K562 (cell line): ENCODE measurements around the gene ARHGAP28. TPM values are rescaled to one million over a fixed set of nuclear protein-coding genes. Genes with fewer than 3 reads are reported as not detected.

Source experiments
- ATAC-seq: fragments of 200-7000 bp; cut with Tn5 transposase; 3 replicates; pipeline ENCODE4 v1.9.1; 2020; ENCODE audit warnings: moderate library complexity
- BruUV-seq: library from RNA; stranded (reverse); fragments of 400-500 nt; replicated peaks from 2 replicates; lab custom pipeline; 2021; lab: Mats Ljungman, UMichigan
- CTCF ChIA-PET: fragments of 300-600 bp; formaldehyde crosslinking; extraction: SDS; loops from one replicate; lab custom pipeline; 2021; ENCODE audit warnings: low intra/inter-chr PET ratio; lab: Yijun Ruan, JAX
- POLR2A ChIA-PET: fragments of 300-600, 350-650 bp; sonication (Branson Sonifier 250); formaldehyde crosslinking; extraction: SDS; loops from one replicate; lab custom pipeline; 2021; ENCODE audit warnings: antibody characterized with exemption, inconsistent platforms; lab: Yijun Ruan, JAX
- DNase-seq, 4 experiments: peaks; one replicate each; pipeline versions ENCODE4 v3.0.0 to v3.0.0-alpha.2; 2011 to 2018; ENCODE audit warnings: low spot score in 3 of 4, mixed read lengths in 3 of 4; ENCODE audit errors: extremely low read depth in 1 of 4
- FAIRE-seq: peaks from 2 replicates; lab custom pipeline; 2011; peaks lifted over from hg19 to GRCh38; lab: Jason Lieb, UNC
- H2AFZ ChIP-seq: 2 replicates; pipeline ENCODE4 v1.6.0; 2011; ENCODE audit warnings: low read depth, low read length, control low read depth, inconsistent platforms
- H3K27ac ChIP-seq: fragments of 200-600 bp; 3 replicates; pipeline ENCODE4 v1.8.0; 2011; ENCODE audit warnings: low read depth, mild to moderate bottlenecking, control low read depth, inconsistent platforms, low read length, moderate library complexity, mixed read lengths; ENCODE audit errors: extremely low read depth
- H3K27me3 ChIP-seq, 2 experiments: fragments of 300-600 bp in 1 of 2; 2 replicates in 1 of 2; 3 replicates in 1 of 2; pipeline versions ENCODE4 v1.6.0 to v1.8.0; 2011; ENCODE audit warnings: inconsistent platforms in 2 of 2, low read length in 2 of 2, mild to moderate bottlenecking in 1 of 2, mixed read lengths in 1 of 2, moderate library complexity in 1 of 2; ENCODE audit not compliant: control insufficient read depth in 2 of 2, insufficient read depth in 2 of 2
- H3K36me3 ChIP-seq: fragments of 300-600 bp; 3 replicates; pipeline ENCODE4 v1.8.0; 2011; ENCODE audit warnings: mild to moderate bottlenecking, low read length, inconsistent platforms; ENCODE audit not compliant: control insufficient read depth, insufficient read depth
- H3K4me1 ChIP-seq, 2 experiments: fragments of 200-600 bp in 1 of 2; replicated peaks in 1 of 2; 2 replicates in 1 of 2; 3 replicates in 1 of 2; pipeline versions ENCODE4 v1.5.1 to v1.8.0; 2011; ENCODE audit warnings: inconsistent platforms in 2 of 2, low read length in 2 of 2, mild to moderate bottlenecking in 1 of 2, mixed read lengths in 1 of 2, moderate library complexity in 1 of 2; ENCODE audit not compliant: control insufficient read depth in 2 of 2, insufficient read depth in 2 of 2
- H3K4me2 ChIP-seq: 2 replicates; pipeline ENCODE4 v1.6.1; 2011; ENCODE audit warnings: low read length, control low read depth, inconsistent platforms, mixed read lengths; ENCODE audit not compliant: insufficient read depth
- H3K4me3 ChIP-seq: fragments of 200-600 bp; sonication (generic), shearing (Covaris generic); 2 replicates; pipeline ENCODE4 v1.5.1; 2016; ENCODE audit warnings: control low read depth, inconsistent platforms
- H3K79me2 ChIP-seq: fragments of 200-600 bp; 3 replicates; pipeline ENCODE4 v1.8.0; 2011; ENCODE audit warnings: low read length, inconsistent platforms; ENCODE audit not compliant: control insufficient read depth, insufficient read depth
- H3K9ac ChIP-seq, 2 experiments: 2 replicates each; pipeline versions ENCODE4 v1.6.0 to v1.6.1; 2011; ENCODE audit warnings: low read depth in 2 of 2, low read length in 2 of 2, control low read depth in 1 of 2, inconsistent platforms in 1 of 2, mild to moderate bottlenecking in 1 of 2, mixed read lengths in 1 of 2; ENCODE audit not compliant: insufficient read depth in 1 of 2
- H3K9me1 ChIP-seq: one replicate; pipeline ENCODE4 v1.6.0; 2011; ENCODE audit warnings: inconsistent platforms, mild to moderate bottlenecking, low read length, moderate library complexity; ENCODE audit not compliant: control insufficient read depth, insufficient read depth
- H3K9me3 ChIP-seq: replicated peaks from 2 replicates; pipeline ENCODE4 v1.5.1; 2011; ENCODE audit warnings: low read depth, low read length, inconsistent platforms; ENCODE audit not compliant: control insufficient read depth, insufficient read depth
- H4K20me1 ChIP-seq: replicated peaks from 2 replicates; pipeline ENCODE4 v1.6.1; 2011; ENCODE audit warnings: low read length, inconsistent platforms, mixed read lengths; ENCODE audit not compliant: control insufficient read depth, insufficient read depth
- ARID3A ChIP-seq: IDR thresholded peaks from 2 replicates; pipeline ENCODE4 v1.6.1; 2012; ENCODE audit warnings: low read depth, low read length, improper control_type of control experiment, borderline replicate concordance
- CBX2 ChIP-seq: fragments of 200-600 bp; sonication (generic); IDR thresholded peaks from one replicate; pipeline ENCODE4 v1.6.1; 2012; ENCODE audit warnings: mild to moderate bottlenecking, low read length, inconsistent platforms; ENCODE audit not compliant: insufficient read depth, poor library complexity, severe bottlenecking
- CEBPB ChIP-seq: fragments of 450-650 bp; IDR thresholded peaks from 2 replicates; pipeline ENCODE4 v1.6.1; 2016; ENCODE audit warnings: missing genetic modification characterization, missing compliant biosample characterization
- DIDO1 ChIP-seq: fragments of 450-650 bp; IDR thresholded peaks from 2 replicates; pipeline ENCODE4 v1.6.1; 2016; ENCODE audit warnings: low read depth, missing biosample characterization, missing genetic modification characterization
- POLR3G ChIP-seq: IDR thresholded peaks from 2 replicates; pipeline ENCODE4 v1.6.1; 2011; ENCODE audit not compliant: insufficient read length, insufficient replicate concordance; ENCODE audit errors: extremely low read depth
- PPARD ChIP-seq: fragments of 250-450 bp; sonication (Bioruptor Pico); IDR thresholded peaks from 2 replicates; pipeline ENCODE4 v1.8.0; 2022; ENCODE audit warnings: inconsistent platforms, mild to moderate bottlenecking, moderate library complexity
- SP2 ChIP-seq: IDR thresholded peaks from 2 replicates; pipeline ENCODE4 v1.6.1; 2011; ENCODE audit warnings: mild to moderate bottlenecking, low read depth, low read length, moderate library complexity; ENCODE audit not compliant: poor library complexity, severe bottlenecking; ENCODE audit errors: extremely low read depth
- ZBTB40 ChIP-seq, 2 experiments: fragments of 450-650 bp in 1 of 2; sonication (generic) in 1 of 2; formaldehyde crosslinking in 1 of 2; IDR thresholded peaks; 2 replicates each; pipeline versions ENCODE4 v1.7.1 to v1.9.0; 2016 to 2022; ENCODE audit warnings: inconsistent platforms in 1 of 2, mild to moderate bottlenecking in 1 of 2, missing genetic modification reagents in 1 of 2
- ZNF24 ChIP-seq: fragments of 450-650 bp; IDR thresholded peaks from 2 replicates; pipeline ENCODE4 v1.6.1; 2016
- ZNF280B ChIP-seq: fragments of 250-450 bp; sonication (Bioruptor Pico); IDR thresholded peaks from 2 replicates; pipeline ENCODE4 v1.5.1; 2021; ENCODE audit warnings: mild to moderate bottlenecking
- WGBS: fragments of 100-300 bp; shearing (Covaris generic); methylation state at CpG from one replicate; pipeline ENCODE4 v1.1.6; 2016; ENCODE audit warnings: low coverage, mixed read lengths; ENCODE audit not compliant: insufficient coverage; ENCODE audit errors: missing lambda C conversion rate; 5-methylcytosine and 5-hydroxymethylcytosine counted together
- in situ Hi-C: fragments of 300-500 bp; cut with MboI; formaldehyde crosslinking; loops from 4 replicates; pipeline ENCODE4 v1.15.0; 2018; ENCODE audit warnings: inconsistent platforms, mixed read lengths
- intact Hi-C: fragments of 100-400 bp; cut with micrococcal nuclease; formaldehyde crosslinking; loops from 2 replicates; pipeline ENCODE4 v1.14.2; 2022
- polyA plus RNA-seq, 8 experiments: library from polyadenylated mRNA; depleted of rRNA in 4 of 8; stranded (reverse) in 5 of 8; unstranded in 3 of 8; fragments of >200 nt; fragmentation: Nextera tagmentation in 2 of 8; fragmentation: Illumina TruSeq in 1 of 8; extraction: Ambion mirVana in 2 of 8; extraction: Trizol in 1 of 8; gene quantifications; 2 replicates each; pipeline versions ENCODE4 v1.2.1 to v1.2.3, GENCODE V29; 2011 to 2014; ENCODE audit warnings: inconsistent platforms in 1 of 8, missing spikeins in 1 of 8
- total RNA-seq, 7 experiments: library from RNA; depleted of rRNA in 6 of 7; stranded (reverse); fragments of >200 nt in 6 of 7; fragmentation: Illumina TruSeq in 2 of 7; extraction: Trizol in 2 of 7; gene quantifications; 2 replicates each; pipeline versions ENCODE4 v1.2.1 to v1.2.3, GENCODE V29; 2011 to 2021; ENCODE audit warnings: low replicate concordance in 1 of 7

Gene ARHGAP28
- total and polyA plus RNA-seq, 9 of the 15 experiments (the other 6 are each of a cell fraction or from before 2014, with no cell fraction given): 0.93 to 5.9 (median 5.0) TPM

GRCh38 chr18:6917072-6917471, 187.6 kb downstream of the ARHGAP28 start:
- 0% methylated on average over 3 of the region's 3 CpGs for WGBS
- ChIA-PET CTCF (no interaction called here), POLR2A (interaction anchor here (0.5 kb wide), 1 partner anchor 64 kb away, joined by 4 read pairs; no protein-coding TSS in a partner anchor)
- H3K4me1 ChIP-seq: peaks cover 0 to 8% of the 10 kb centered on the region in 2 experiments; a peak in 1 of 5 replicates
- no peak overlapping the region for H2AFZ ChIP-seq
- H3K79me2 ChIP-seq: no peaks in the 10 kb centered on the region
- H3K4me3 ChIP-seq: no peak overlapping the region
- no peaks in the 10 kb centered on the region for H3K36me3 ChIP-seq
- H3K9me1 ChIP-seq: no peaks in the 10 kb centered on the region
- H3K4me2 ChIP-seq: no peak overlapping the region
- FAIRE-seq (no peak), ATAC-seq (no peak), DNase-seq (no peak)
- no peaks in the 10 kb centered on the region for H3K9me3 ChIP-seq
- in situ Hi-C loops: no loop called here
- H3K27me3 ChIP-seq: peaks cover 5 to 8% of the 10 kb centered on the region in 2 experiments; a peak in 2 of 5 replicates
- intact Hi-C loops: no loop called here
- H3K27ac ChIP-seq: no peak overlapping the region
- H4K20me1 ChIP-seq: no peaks in the 10 kb centered on the region
- BruUV-seq: no TSS peak
- H3K9ac ChIP-seq: no peak overlapping the region
- TF ChIP-seq DIDO1 (tag) (no peak), CEBPB (no peak), ZNF24 (no peak), PPARD (no peak), ARID3A (no peak), ZBTB40 (IDR thresholded peaks at IDR 0.05) (no peak), ZBTB40 (CRISPR knock-in tag; IDR thresholded peaks at IDR 0.05) (no peak), CBX2 (no peak), SP2 (no peak), POLR3G (no peak), ZNF280B (CRISPR knock-in tag) (no peak)
